ENCODE measurements around the gene PRKG1. TPM values are rescaled to one million over a fixed set of nuclear protein-coding genes. Genes with fewer than 3 reads are reported as not detected.
A peak's percentile ranks its signal among the peaks of the same experiment; 100 is the strongest.

Gene PRKG1
- total and polyA plus RNA-seq, 2 experiments from 2014 or later = 10.7 to 21.8 TPM

DNA sequence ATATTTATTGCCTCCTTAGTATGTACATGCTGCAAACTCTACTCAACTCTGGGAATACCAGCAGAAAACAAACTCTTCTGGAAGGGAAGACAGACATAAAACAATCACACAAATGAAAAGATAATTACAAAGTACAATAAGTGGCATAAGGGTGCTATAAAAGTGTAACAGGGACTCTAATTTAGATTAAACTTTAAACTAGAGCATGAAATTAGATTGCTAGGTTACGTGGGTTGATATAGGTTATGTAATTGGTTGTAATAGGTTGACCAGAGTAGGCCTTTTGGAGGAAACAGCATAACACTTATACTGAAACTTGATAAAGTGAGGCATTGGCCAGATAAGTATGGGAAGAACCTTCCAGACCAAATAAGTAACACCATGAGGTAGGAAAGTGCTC, 1213.6 kb downstream of the PRKG1 start:
- 89 to 98% methylated on average over 1 of the region's 1 CpG for WGBS, 2 experiments (ENCODE audit: low coverage in 1 of 2, low lambda C conversion rate in 2 of 2, missing lambda C conversion rate in 2 of 2)
- H2AFZ ChIP-seq = no peak overlapping the region
- H4K20me1 ChIP-seq (ENCODE audit: insufficient read depth) = no peaks in the 10 kb centered on the region
- DNase-seq = no peak
- in situ Hi-C loops (cut with MboI) = no loop called here
- no peaks in the 10 kb centered on the region for H3K27me3 ChIP-seq (replicated peaks; ENCODE audit: insufficient read depth)
- no peaks in the 10 kb centered on the region for H3K79me2 ChIP-seq (ENCODE audit: insufficient read depth)
- no peak overlapping the region for H3K4me2 ChIP-seq (ENCODE audit: unreplicated experiment)
- no peak overlapping the region for H3K27ac ChIP-seq
- no peaks in the 10 kb centered on the region for H3K36me3 ChIP-seq (ENCODE audit: low read depth)
- H3K9ac ChIP-seq = no peak overlapping the region
- H3K4me3 ChIP-seq = no peak overlapping the region
- peaks cover 3% of the 10 kb centered on the region; the same call in 1 of the 2 replicates for H3K9me2 ChIP-seq (ENCODE audit: insufficient read depth)
- no peaks in the 10 kb centered on the region for H3K4me1 ChIP-seq (ENCODE audit: insufficient read depth)
- H3K9me3 ChIP-seq (ENCODE audit: low read depth) = no peaks in the 10 kb centered on the region
- TF ChIP-seq EZH2 (IDR thresholded peaks at IDR 0.05; ENCODE audit: insufficient read depth, poor library complexity, severe bottlenecking) = no peak
- TF ChIP-seq EZH2phosphoT487 (IDR thresholded peaks at IDR 0.05; ENCODE audit: insufficient read depth, low read depth) = no peak
- no peaks in the 10 kb centered on the region for H3F3A ChIP-seq (ENCODE audit: insufficient read depth)

DNA sequence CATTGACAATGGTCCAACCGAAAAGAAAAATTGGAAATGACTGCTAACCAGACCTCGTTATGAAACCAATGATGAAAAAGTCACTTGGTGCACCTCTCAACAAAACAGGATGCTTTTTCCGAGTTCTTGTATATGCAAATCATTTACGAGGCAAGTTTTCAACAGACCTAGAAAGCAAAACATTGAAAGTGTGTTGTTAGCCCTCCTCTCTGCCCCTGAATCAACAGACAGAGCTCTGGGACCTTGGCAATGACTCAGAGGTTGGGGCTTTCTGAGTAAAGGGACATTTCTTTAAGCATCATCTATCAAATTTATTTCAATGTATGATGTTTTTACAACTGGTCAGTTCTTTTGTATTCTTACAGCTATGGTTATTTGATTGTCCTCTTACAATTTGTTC, 1223.5 kb downstream of the PRKG1 start:
- H3K27me3 ChIP-seq (replicated peaks; ENCODE audit: insufficient read depth) = no peaks in the 10 kb centered on the region
- no peaks in the 10 kb centered on the region for H3K9me2 ChIP-seq (ENCODE audit: insufficient read depth)
- H3K9ac ChIP-seq = no peak overlapping the region
- no peak overlapping the region for H3K27ac ChIP-seq
- H3K4me2 ChIP-seq (ENCODE audit: unreplicated experiment) = no peak overlapping the region
- no peaks in the 10 kb centered on the region for H3K36me3 ChIP-seq (ENCODE audit: low read depth)
- no peaks in the 10 kb centered on the region for H3K4me1 ChIP-seq (ENCODE audit: insufficient read depth)
- H3K9me3 ChIP-seq (ENCODE audit: low read depth) = no peaks in the 10 kb centered on the region
- H3K79me2 ChIP-seq (ENCODE audit: insufficient read depth) = no peaks in the 10 kb centered on the region
- in situ Hi-C loops (cut with MboI) = no loop called here
- no peak overlapping the region for H2AFZ ChIP-seq
- H4K20me1 ChIP-seq (ENCODE audit: insufficient read depth) = no peaks in the 10 kb centered on the region
- TF ChIP-seq EZH2 (IDR thresholded peaks at IDR 0.05; ENCODE audit: insufficient read depth, poor library complexity, severe bottlenecking) = no peak
- no peak for TF ChIP-seq EZH2phosphoT487 (IDR thresholded peaks at IDR 0.05; ENCODE audit: insufficient read depth, low read depth)
- 81 to 85% methylated on average over 4 of the region's 4 CpGs for WGBS, 2 experiments (ENCODE audit: low coverage in 1 of 2, low lambda C conversion rate in 2 of 2, missing lambda C conversion rate in 2 of 2)
- no peak overlapping the region for H3K4me3 ChIP-seq
- DNase-seq = no peak
- H3F3A ChIP-seq (ENCODE audit: insufficient read depth) = no peaks in the 10 kb centered on the region

- Histone ChIP-seq H3K9ac (no peak overlapping the region), H3K4me1 (ENCODE audit: insufficient read depth) (no peaks in the 10 kb centered on the region), H3K9me2 (ENCODE audit: insufficient read depth) (no peaks in the 10 kb centered on the region), H3K4me2 (ENCODE audit: unreplicated experiment) (no peak overlapping the region), H3K27ac (no peak overlapping the region), H3K4me3 (no peak overlapping the region), H3K27me3 (replicated peaks; ENCODE audit: insufficient read depth) (no peaks in the 10 kb centered on the region), H3K9me3 (ENCODE audit: low read depth) (no peaks in the 10 kb centered on the region), H3K36me3 (ENCODE audit: low read depth) (no peaks in the 10 kb centered on the region), H4K20me1 (ENCODE audit: insufficient read depth) (no peaks in the 10 kb centered on the region), H2AFZ (no peak overlapping the region), H3K79me2 (ENCODE audit: insufficient read depth) (no peaks in the 10 kb centered on the region), H3F3A (ENCODE audit: insufficient read depth) (no peaks in the 10 kb centered on the region)
- in situ Hi-C loops (cut with MboI) = no loop called here
- DNase-seq = no peak
- WGBS, 2 experiments (ENCODE audit: low coverage in 1 of 2, low lambda C conversion rate in 2 of 2, missing lambda C conversion rate in 2 of 2) = 89 to 94% methylated on average over 4 of the region's 4 CpGs
- no peak for TF ChIP-seq EZH2 (IDR thresholded peaks at IDR 0.05; ENCODE audit: insufficient read depth, poor library complexity, severe bottlenecking)
- TF ChIP-seq EZH2phosphoT487 (IDR thresholded peaks at IDR 0.05; ENCODE audit: insufficient read depth, low read depth) = no peak
Measured at GRCh38 chr10:52300599-52301277, 1226.5 kb downstream of the PRKG1 start.

GRCh38 chr10:52308251-52309031, 1234.2 kb downstream of the PRKG1 start:
- no peak overlapping the region for H3K27ac ChIP-seq
- peak overlapping the region; percentile 64 for H3K9ac ChIP-seq
- no peaks in the 10 kb centered on the region for H3K36me3 ChIP-seq (ENCODE audit: low read depth)
- 18% methylated on average over 40 of the region's 40 CpGs for WGBS, 2 experiments (ENCODE audit: low coverage in 1 of 2, low lambda C conversion rate in 2 of 2, missing lambda C conversion rate in 2 of 2)
- H3K4me3 ChIP-seq = peak overlapping the region; percentile 73
- H2AFZ ChIP-seq = peak overlapping the region; percentile 94
- no peaks in the 10 kb centered on the region for H4K20me1 ChIP-seq (ENCODE audit: insufficient read depth)
- H3K27me3 ChIP-seq (replicated peaks; ENCODE audit: insufficient read depth) = no peaks in the 10 kb centered on the region
- in situ Hi-C loops (cut with MboI) = loop anchor here (5.0 kb wide), 1 partner anchor 259 kb away; no protein-coding TSS in a partner anchor
- no peak for TF ChIP-seq EZH2 (IDR thresholded peaks at IDR 0.05; ENCODE audit: insufficient read depth, poor library complexity, severe bottlenecking)
- no peak for TF ChIP-seq EZH2phosphoT487 (IDR thresholded peaks at IDR 0.05; ENCODE audit: insufficient read depth, low read depth)
- H3F3A ChIP-seq (ENCODE audit: insufficient read depth) = peaks cover 9% of the 10 kb centered on the region; the same call in 1 of the 2 replicates
- peak overlapping the region; percentile 92 for H3K4me2 ChIP-seq (ENCODE audit: unreplicated experiment)
- H3K9me3 ChIP-seq (ENCODE audit: low read depth) = no peaks in the 10 kb centered on the region
- H3K9me2 ChIP-seq (ENCODE audit: insufficient read depth) = no peaks in the 10 kb centered on the region
- H3K79me2 ChIP-seq (ENCODE audit: insufficient read depth) = no peaks in the 10 kb centered on the region
- no peaks in the 10 kb centered on the region; the same call in 1 of the 2 replicates for H3K4me1 ChIP-seq (ENCODE audit: insufficient read depth)
- peak; percentile 87 for DNase-seq

Measured in GM23248 (cell line).